ENCODE results near the gene IMPDH2.

Gene IMPDH2

GRCh38 chr3:48985831-48986376, 43.3 kb downstream of the IMPDH2 start:
- H3K9me3 ChIP-seq (ENCODE audit: low read depth, low read length): no peaks in the 10 kb centered on the region
- no peak overlapping the region for H3K9ac ChIP-seq (ENCODE audit: insufficient read length)
- no peak for DNase-seq (ENCODE audit: low read depth, low spot score)
- no peak overlapping the region for H3K4me3 ChIP-seq
- TF ChIP-seq EZH2 (IDR thresholded peaks at IDR 0.05) (no peak), FOXP2 (optimal IDR thresholded peaks at IDR 0.05; ENCODE audit: control extremely low read depth, extremely low read length, insufficient read depth) (no peak), POLR2AphosphoS5 (IDR thresholded peaks at IDR 0.05; ENCODE audit: borderline replicate concordance, low read depth, low read length) (no peak)
- peaks cover 3% of the 10 kb centered on the region; the same call in 1 of the 2 replicates for H3K36me3 ChIP-seq (ENCODE audit: insufficient read depth, low read length)
- H3K27ac ChIP-seq: no peak overlapping the region

DNA sequence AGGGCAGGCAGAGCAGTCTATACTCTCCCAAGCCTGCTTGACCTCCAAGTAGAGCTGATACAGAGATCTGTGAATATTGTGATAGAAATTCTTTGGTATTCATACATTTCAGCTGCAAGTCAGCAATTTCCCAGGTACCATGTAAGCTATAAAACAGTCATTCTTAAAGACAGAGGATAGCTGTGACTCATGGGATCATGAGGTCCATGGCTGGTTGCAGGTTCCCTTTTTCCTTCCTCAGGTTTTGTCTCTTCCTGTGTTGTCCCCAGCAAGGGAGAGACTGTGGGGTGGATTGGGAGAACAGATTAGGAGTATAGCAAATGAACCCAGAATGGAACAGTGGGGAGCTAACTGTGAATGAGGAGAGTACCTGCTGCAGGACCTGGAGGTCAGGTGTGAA, 44.5 kb downstream of the IMPDH2 start:
- Histone ChIP-seq H3K27ac (no peak overlapping the region), H3K4me3 (no peak overlapping the region), H3K9me3 (ENCODE audit: low read depth, low read length) (no peaks in the 10 kb centered on the region), H3K36me3 (ENCODE audit: insufficient read depth, low read length) (peaks cover 11% of the 10 kb centered on the region; the same call in 1 of the 2 replicates), H3K9ac (ENCODE audit: insufficient read length) (no peak overlapping the region)
- TF ChIP-seq EZH2 (IDR thresholded peaks at IDR 0.05) (no peak), POLR2AphosphoS5 (IDR thresholded peaks at IDR 0.05; ENCODE audit: borderline replicate concordance, low read depth, low read length) (no peak), FOXP2 (optimal IDR thresholded peaks at IDR 0.05; ENCODE audit: control extremely low read depth, extremely low read length, insufficient read depth) (no peak)
- DNase-seq (ENCODE audit: low read depth, low spot score): no peak

DNA sequence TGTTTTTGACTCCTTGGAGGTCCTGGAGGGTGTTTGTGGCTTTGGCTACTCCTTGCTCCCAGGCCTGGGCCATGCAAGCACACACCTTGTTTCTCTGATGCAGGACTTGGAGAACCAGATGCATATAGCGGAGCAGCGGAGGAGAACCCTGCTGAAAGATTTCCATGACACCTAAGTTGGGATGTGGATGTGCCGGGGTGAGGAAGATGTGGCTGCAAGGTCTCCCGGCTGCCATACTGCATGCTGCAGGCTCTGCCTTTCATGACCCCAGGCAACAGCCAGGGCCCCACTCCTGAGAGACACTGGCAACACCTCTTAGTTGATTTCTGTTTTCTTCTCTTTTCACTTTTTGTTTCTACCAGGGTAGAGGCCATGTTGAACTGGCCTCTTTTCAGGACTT, 46.1 kb downstream of the IMPDH2 start:
- Histone ChIP-seq H3K4me3 (no peak overlapping the region), H3K9me3 (ENCODE audit: low read depth, low read length) (no peaks in the 10 kb centered on the region), H3K9ac (ENCODE audit: insufficient read length) (no peak overlapping the region), H3K36me3 (ENCODE audit: insufficient read depth, low read length) (peaks cover 17% of the 10 kb centered on the region; the same call in 1 of the 2 replicates), H3K27ac (no peak overlapping the region)
- TF ChIP-seq EZH2 (IDR thresholded peaks at IDR 0.05): no peak
- TF ChIP-seq POLR2AphosphoS5 (IDR thresholded peaks at IDR 0.05; ENCODE audit: borderline replicate concordance, low read depth, low read length): no peak
- no peak for TF ChIP-seq FOXP2 (optimal IDR thresholded peaks at IDR 0.05; ENCODE audit: control extremely low read depth, extremely low read length, insufficient read depth)
- DNase-seq (ENCODE audit: low read depth, low spot score): no peak

DNA sequence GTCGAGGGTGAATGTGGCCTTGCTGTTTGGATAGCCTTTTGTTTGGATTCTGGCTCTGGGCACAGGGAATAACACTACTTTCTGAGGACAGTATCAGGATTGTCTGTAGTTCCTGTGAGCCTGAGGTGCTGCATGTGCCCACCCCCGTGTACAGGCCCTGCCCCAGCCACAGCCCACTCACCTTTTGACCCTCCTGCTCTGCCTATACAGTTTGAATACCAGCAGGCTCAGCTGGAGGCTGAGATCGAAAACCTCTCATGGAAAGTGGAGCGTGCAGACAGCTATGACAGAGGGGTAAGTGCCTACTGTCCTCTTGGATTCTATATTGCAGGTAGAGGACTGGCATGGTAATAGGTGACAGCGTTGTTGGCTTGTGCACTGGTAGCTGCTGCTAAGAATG, 46.5 kb downstream of the IMPDH2 start:
- no peaks in the 10 kb centered on the region for H3K9me3 ChIP-seq (ENCODE audit: low read depth, low read length)
- peaks cover 17% of the 10 kb centered on the region; the same call in 1 of the 2 replicates for H3K36me3 ChIP-seq (ENCODE audit: insufficient read depth, low read length)
- no peak for TF ChIP-seq FOXP2 (optimal IDR thresholded peaks at IDR 0.05; ENCODE audit: control extremely low read depth, extremely low read length, insufficient read depth)
- H3K27ac ChIP-seq: no peak overlapping the region
- no peak for DNase-seq (ENCODE audit: low read depth, low spot score)
- H3K9ac ChIP-seq (ENCODE audit: insufficient read length): no peak overlapping the region
- no peak overlapping the region for H3K4me3 ChIP-seq

DNA sequence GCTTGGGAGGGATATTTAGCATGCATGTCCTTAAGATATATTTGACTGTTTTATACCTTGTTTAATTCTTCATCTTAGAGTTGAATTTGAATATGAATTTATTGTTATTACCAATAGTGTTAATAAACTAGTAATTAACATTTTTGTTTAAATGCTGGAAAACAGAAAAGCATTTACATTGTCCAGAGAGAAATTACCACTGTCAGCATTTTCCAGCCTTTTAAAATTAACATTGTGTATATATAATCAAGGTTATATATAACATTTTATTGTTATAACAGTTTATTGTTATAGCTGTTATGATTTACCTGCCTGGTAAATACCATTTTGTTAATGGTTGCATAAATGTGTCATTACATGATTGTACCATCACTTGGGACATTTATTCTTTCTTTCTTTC, 47.2 kb downstream of the IMPDH2 start:
- no peak overlapping the region for H3K27ac ChIP-seq
- no peak for DNase-seq (ENCODE audit: low read depth, low spot score)
- no peak overlapping the region for H3K4me3 ChIP-seq
- peaks cover 17% of the 10 kb centered on the region; the same call in 1 of the 2 replicates for H3K36me3 ChIP-seq (ENCODE audit: insufficient read depth, low read length)
- no peak overlapping the region for H3K9ac ChIP-seq (ENCODE audit: insufficient read length)
- no peaks in the 10 kb centered on the region for H3K9me3 ChIP-seq (ENCODE audit: low read depth, low read length)
- TF ChIP-seq EZH2 (IDR thresholded peaks at IDR 0.05): no peak
- no peak for TF ChIP-seq POLR2AphosphoS5 (IDR thresholded peaks at IDR 0.05; ENCODE audit: borderline replicate concordance, low read depth, low read length)
- no peak for TF ChIP-seq FOXP2 (optimal IDR thresholded peaks at IDR 0.05; ENCODE audit: control extremely low read depth, extremely low read length, insufficient read depth)

- Histone ChIP-seq H3K4me3 (no peak overlapping the region), H3K27ac (no peak overlapping the region), H3K36me3 (ENCODE audit: insufficient read depth, low read length) (peaks cover 17% of the 10 kb centered on the region; the same call in 1 of the 2 replicates), H3K9ac (ENCODE audit: insufficient read length) (no peak overlapping the region), H3K9me3 (ENCODE audit: low read depth, low read length) (no peaks in the 10 kb centered on the region)
- no peak for DNase-seq (ENCODE audit: low read depth, low spot score)
- TF ChIP-seq FOXP2 (optimal IDR thresholded peaks at IDR 0.05; ENCODE audit: control extremely low read depth, extremely low read length, insufficient read depth) (no peak), EZH2 (IDR thresholded peaks at IDR 0.05) (no peak), POLR2AphosphoS5 (IDR thresholded peaks at IDR 0.05; ENCODE audit: borderline replicate concordance, low read depth, low read length) (no peak)
Measured at GRCh38 chr3:48980295-48980694, 48.9 kb downstream of the IMPDH2 start.

DNA sequence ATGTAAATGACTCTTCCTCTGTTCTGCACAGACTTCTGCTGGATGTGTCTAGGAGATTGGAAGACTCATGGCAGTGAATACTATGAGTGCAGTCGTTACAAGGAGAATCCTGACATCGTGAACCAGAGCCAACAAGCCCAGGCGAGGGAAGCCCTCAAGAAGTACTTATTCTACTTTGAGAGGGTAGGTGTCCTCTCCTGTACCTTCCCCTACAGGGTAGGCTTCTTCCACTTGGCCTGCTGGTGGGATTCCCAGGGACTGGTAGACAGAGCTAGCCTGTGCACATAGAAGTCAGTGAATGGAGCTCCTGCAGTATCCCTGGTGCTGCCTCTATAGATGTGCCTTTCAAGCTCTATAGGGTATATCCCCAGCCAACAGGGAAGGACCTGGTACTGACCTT, 49.7 kb downstream of the IMPDH2 start:
- DNase-seq (ENCODE audit: low read depth, low spot score): no peak
- Histone ChIP-seq H3K27ac (no peak overlapping the region), H3K36me3 (ENCODE audit: insufficient read depth, low read length) (peaks cover 23% of the 10 kb centered on the region; the same call in 1 of the 2 replicates), H3K4me3 (no peak overlapping the region), H3K9ac (ENCODE audit: insufficient read length) (no peak overlapping the region), H3K9me3 (ENCODE audit: low read depth, low read length) (no peaks in the 10 kb centered on the region)
- TF ChIP-seq FOXP2 (optimal IDR thresholded peaks at IDR 0.05; ENCODE audit: control extremely low read depth, extremely low read length, insufficient read depth) (no peak), POLR2AphosphoS5 (IDR thresholded peaks at IDR 0.05; ENCODE audit: borderline replicate concordance, low read depth, low read length) (no peak), EZH2 (IDR thresholded peaks at IDR 0.05) (no peak)

All from SK-N-MC (cell line).